Adrenal gland (tissue), 12 donors: ENCODE results near the gene SRP72. TPM values are rescaled to one million over a fixed set of nuclear protein-coding genes. Genes with fewer than 3 reads are reported as not detected.

Experiments used
- DNase-seq, 7 donors: peaks; one replicate each; pipeline ENCODE4 v3.0.0-alpha.2; 2019 to 2020
- H3K27ac ChIP-seq, 5 donors: fragments of 200-600 bp; sonication (generic) in 4 of 5; 1 replicate in 3 of 5; 2 replicates in 2 of 5; pipeline versions ENCODE4 v1.5.1 to v1.8.0; 2016 to 2020; ENCODE audit warnings: mild to moderate bottlenecking in 1 of 5
- H3K27me3 ChIP-seq: fragments of 200-600 bp; 2 replicates; pipeline ENCODE4 v1.8.0; 2021
- H3K36me3 ChIP-seq, 2 donors: fragments of 200-600 bp; replicated peaks in 1 of 2; 1 replicate in 1 of 2; 2 replicates in 1 of 2; pipeline versions ENCODE4 v1.5.1 to v1.8.0; 2018 to 2022
- H3K4me1 ChIP-seq, 2 donors: fragments of 200-600 bp; replicated peaks in 1 of 2; 1 replicate in 1 of 2; 2 replicates in 1 of 2; pipeline versions ENCODE4 v1.5.1 to v1.8.0; 2018 to 2021
- H3K4me3 ChIP-seq, 4 donors: fragments of 200-600 bp; sonication (generic) in 3 of 4; one replicate each; pipeline ENCODE4 v1.5.1; 2016 to 2018
- H3K9me3 ChIP-seq, 3 donors: fragments of 200-600 bp; sonication (generic) in 1 of 3; replicated peaks in 1 of 3; 1 replicate in 2 of 3; 2 replicates in 1 of 3; pipeline versions ENCODE4 v1.5.1 to v1.8.0; 2016 to 2021
- POLR2A ChIP-seq, 2 donors: fragments of 450-650 bp; IDR thresholded peaks; one replicate each; pipeline ENCODE4 v1.6.1; 2017; ENCODE audit warnings: antibody characterized with exemption in 2 of 2, mild to moderate bottlenecking in 2 of 2, moderate library complexity in 1 of 2
- WGBS, 4 donors: extraction: QIAGEN DNeasy Blood & Tissue Kit in 2 of 4; methylation state at CpG; one replicate each; pipeline versions ENCODE4 v1.1.5 to v1.1.7; 2013 to 2017; 5-methylcytosine and 5-hydroxymethylcytosine counted together
- intact Hi-C, 2 donors: fragments of 100-400 bp; cut with DNase I; formaldehyde crosslinking; loops; one replicate each; pipeline versions ENCODE4 v1.14.1 to v1.15.0; 2022 to 2023
- polyA plus RNA-seq, 3 donors: library from polyadenylated mRNA; stranded (reverse); fragments of 200-250 nt in 2 of 3; fragments of 350-450 nt in 1 of 3; fragmentation: Illumina TruSeq in 1 of 3; extraction: RNeasy Lipid Tissue Mini Kit (QIAGEN cat#74804) in 1 of 3; gene quantifications; one replicate each; pipeline ENCODE4 v1.2.3, GENCODE V29; 2013 to 2014
- total RNA-seq, 9 donors: library from RNA; depleted of rRNA in 4 of 9; stranded (reverse); fragments of >200 nt in 4 of 9; fragments of 120-200 nt in 1 of 9; fragmentation: NEBNext Ultra II Directional in 1 of 9; extraction: Animal tissue kit (Norgen Biotek cat#: 25700) in 1 of 9; gene quantifications; one replicate each; pipeline versions ENCODE4 v1.1.0 to v1.2.4, GENCODE V29; 2013 to 2023
- TF ChIP-seq, protein P1 (sequence below), 6 experiments: fragments of 450-650 bp in 4 of 6; fragments of 200-600 bp in 2 of 6; sonication (generic) in 1 of 6; IDR thresholded peaks; 1 replicate in 5 of 6; 2 replicates in 1 of 6; pipeline versions ENCODE4 v1.5.1 to v1.8.0; 2016 to 2021; ENCODE audit warnings: antibody characterized with exemption in 6 of 6, mild to moderate bottlenecking in 2 of 6, moderate library complexity in 1 of 6
- donor health status: healthy with polysubstance abuse.
- donor health status: Bipolar disorder and iron deficiency.
- donor health status: DM: yes; HTN: yes; CAD: no.
- donor health status: DM: no; HTN: no; CAD: no.
- donor health status: DM: no; HTN: no; CAD: no.
- donor health status: DM: yes; HTN: yes; CAD: no.

The SRP72 gene
- total and polyA plus RNA-seq, 12 donors: 28.0 to 207 (median 66.5) TPM

DNA sequence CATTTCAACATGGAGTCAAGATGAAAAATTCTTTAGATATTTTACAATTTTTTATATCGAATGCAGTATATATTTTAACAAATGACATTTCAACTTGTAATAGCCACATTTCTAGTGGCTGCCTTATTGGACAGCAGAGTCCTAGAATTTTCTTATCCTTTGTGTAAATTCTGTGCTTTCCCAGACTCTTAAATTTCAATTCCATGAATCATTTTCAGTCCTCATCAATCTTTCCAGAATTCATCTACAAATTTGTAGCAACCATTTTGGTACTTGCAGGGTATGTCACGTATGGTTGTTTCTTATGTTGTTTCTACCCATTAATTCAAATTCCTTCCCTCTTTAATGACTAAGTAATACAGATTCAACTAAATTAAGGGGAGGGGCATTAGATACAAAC, 28.7 kb upstream of the SRP72 start:
- Histone ChIP-seq H3K4me3 (no peak overlapping the region), H3K27ac (no peak overlapping the region), H3K9me3 (no peaks in the 10 kb centered on the region), H3K27me3 (no peaks in the 10 kb centered on the region), H3K36me3 (peaks cover 0 to 5% of the 10 kb centered on the region in 2 donors), H3K4me1 (peaks cover 11 to 13% of the 10 kb centered on the region in 2 donors)
- intact Hi-C loops: loop anchor here in 1 of 2 donors (10.0 kb wide), 1 partner anchor 396 kb away; no protein-coding TSS in a partner anchor
- no peak for DNase-seq
- TF ChIP-seq POLR2A (IDR thresholded peaks at IDR 0.05): no peak
- TF ChIP-seq, protein P1, sequence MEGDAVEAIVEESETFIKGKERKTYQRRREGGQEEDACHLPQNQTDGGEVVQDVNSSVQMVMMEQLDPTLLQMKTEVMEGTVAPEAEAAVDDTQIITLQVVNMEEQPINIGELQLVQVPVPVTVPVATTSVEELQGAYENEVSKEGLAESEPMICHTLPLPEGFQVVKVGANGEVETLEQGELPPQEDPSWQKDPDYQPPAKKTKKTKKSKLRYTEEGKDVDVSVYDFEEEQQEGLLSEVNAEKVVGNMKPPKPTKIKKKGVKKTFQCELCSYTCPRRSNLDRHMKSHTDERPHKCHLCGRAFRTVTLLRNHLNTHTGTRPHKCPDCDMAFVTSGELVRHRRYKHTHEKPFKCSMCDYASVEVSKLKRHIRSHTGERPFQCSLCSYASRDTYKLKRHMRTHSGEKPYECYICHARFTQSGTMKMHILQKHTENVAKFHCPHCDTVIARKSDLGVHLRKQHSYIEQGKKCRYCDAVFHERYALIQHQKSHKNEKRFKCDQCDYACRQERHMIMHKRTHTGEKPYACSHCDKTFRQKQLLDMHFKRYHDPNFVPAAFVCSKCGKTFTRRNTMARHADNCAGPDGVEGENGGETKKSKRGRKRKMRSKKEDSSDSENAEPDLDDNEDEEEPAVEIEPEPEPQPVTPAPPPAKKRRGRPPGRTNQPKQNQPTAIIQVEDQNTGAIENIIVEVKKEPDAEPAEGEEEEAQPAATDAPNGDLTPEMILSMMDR (IDR thresholded peaks at IDR 0.05): no peak
- 85 to 94% (median 91%) methylated on average over 2 of the region's 2 CpGs for WGBS, 4 donors

DNA sequence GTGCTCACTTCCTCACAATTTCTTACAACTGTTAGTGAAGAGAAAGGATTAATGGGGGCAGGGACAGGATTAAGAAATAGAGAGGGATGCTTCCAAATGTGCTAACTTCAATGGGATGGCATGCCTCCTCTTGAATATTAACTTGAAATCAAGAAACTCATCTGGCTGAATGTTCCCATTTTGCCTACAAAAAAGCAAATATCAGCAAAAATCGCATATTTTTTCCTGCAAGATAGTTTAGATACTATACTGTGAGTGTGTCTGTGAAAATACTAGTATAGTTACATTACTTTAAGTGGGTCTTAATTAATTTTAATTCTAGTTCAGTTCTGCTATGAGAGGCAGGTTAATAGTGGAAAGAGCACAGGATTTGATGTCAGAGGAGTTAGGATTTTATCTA, 26.4 kb upstream of the SRP72 start:
- H3K27ac ChIP-seq: no peak overlapping the region
- no peak overlapping the region for H3K4me3 ChIP-seq
- TF ChIP-seq, protein P1 (IDR thresholded peaks at IDR 0.05): no peak
- TF ChIP-seq POLR2A (IDR thresholded peaks at IDR 0.05): no peak
- no peaks in the 10 kb centered on the region for H3K9me3 ChIP-seq
- DNase-seq: no peak
- H3K4me1 ChIP-seq: peaks cover 0 to 4% of the 10 kb centered on the region in 2 donors
- intact Hi-C loops: no loop called here
- no peaks in the 10 kb centered on the region for H3K27me3 ChIP-seq
- WGBS, 4 donors: 83 to 90% (median 90%) methylated on average over 1 of the region's 1 CpG
- peaks cover 0 to 5% of the 10 kb centered on the region in 2 donors for H3K36me3 ChIP-seq

DNA sequence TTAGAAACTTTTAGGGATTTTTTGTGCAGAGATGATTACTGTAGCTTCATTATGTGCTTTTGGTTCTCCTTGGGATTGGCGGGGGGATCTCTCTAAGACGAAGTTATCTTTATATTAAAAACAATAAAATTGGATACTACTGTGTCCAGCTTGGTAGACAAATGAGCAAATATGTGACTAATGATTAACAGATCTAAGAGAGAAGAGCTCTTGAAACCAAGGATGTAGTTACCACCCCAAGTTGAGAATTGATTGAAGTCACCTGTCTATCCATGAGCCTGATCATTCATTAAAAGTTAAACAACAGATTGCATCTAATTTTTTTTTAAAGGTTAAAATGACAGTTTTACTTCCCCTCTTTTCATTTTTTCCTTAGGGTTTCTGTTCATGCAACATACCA, 22.7 kb upstream of the SRP72 start:
- no peak overlapping the region for H3K4me3 ChIP-seq
- 97 to 98% (median 97%) methylated on average over 2 of the region's 2 CpGs for WGBS, 4 donors
- H3K9me3 ChIP-seq: no peaks in the 10 kb centered on the region
- TF ChIP-seq, protein P1 (IDR thresholded peaks at IDR 0.05): no peak
- TF ChIP-seq POLR2A (IDR thresholded peaks at IDR 0.05): no peak
- H3K27ac ChIP-seq: no peak overlapping the region
- peaks cover 0 to 21% of the 10 kb centered on the region in 2 donors for H3K36me3 ChIP-seq
- no peaks in the 10 kb centered on the region for H3K27me3 ChIP-seq
- no peak for DNase-seq
- H3K4me1 ChIP-seq: no peaks in the 10 kb centered on the region
- intact Hi-C loops: no loop called here

DNA sequence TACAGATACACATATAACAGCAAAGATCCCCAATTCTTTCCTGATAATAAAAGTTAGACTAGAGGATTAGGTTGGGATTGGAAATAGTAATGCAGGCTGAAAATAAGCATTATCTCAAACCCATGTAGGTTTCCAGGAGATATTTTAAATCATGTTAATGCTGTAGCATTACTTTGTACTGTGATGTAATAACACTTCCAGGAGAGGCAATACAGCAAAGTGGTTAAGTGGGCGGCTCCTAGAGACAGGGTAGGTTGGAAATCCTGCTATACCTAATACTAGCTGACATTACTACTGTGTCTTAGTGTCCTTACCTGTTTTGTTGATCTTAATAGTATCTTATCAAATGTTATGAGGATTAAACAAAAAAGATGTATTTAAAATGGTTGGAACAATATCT, 21.7 kb upstream of the SRP72 start:
- no peak overlapping the region for H3K4me3 ChIP-seq
- no peak for TF ChIP-seq POLR2A (IDR thresholded peaks at IDR 0.05)
- TF ChIP-seq, protein P1 (IDR thresholded peaks at IDR 0.05): no peak
- H3K36me3 ChIP-seq: peaks cover 0 to 30% of the 10 kb centered on the region in 2 donors
- no peak overlapping the region for H3K27ac ChIP-seq
- intact Hi-C loops: no loop called here
- no peak for DNase-seq
- no peaks in the 10 kb centered on the region for H3K4me1 ChIP-seq
- H3K9me3 ChIP-seq: no peaks in the 10 kb centered on the region
- no peaks in the 10 kb centered on the region for H3K27me3 ChIP-seq
- WGBS, 4 donors: 94 to 100% (median 97%) methylated on average over 1 of the region's 1 CpG
